ENCODE results near the gene PTEN.
"Not testable (repeated sequence)": the region's sequence is repeated elsewhere in the genome, so short reads cannot be mapped to it uniquely, and the experiment has no call there.

The PTEN gene

DNA sequence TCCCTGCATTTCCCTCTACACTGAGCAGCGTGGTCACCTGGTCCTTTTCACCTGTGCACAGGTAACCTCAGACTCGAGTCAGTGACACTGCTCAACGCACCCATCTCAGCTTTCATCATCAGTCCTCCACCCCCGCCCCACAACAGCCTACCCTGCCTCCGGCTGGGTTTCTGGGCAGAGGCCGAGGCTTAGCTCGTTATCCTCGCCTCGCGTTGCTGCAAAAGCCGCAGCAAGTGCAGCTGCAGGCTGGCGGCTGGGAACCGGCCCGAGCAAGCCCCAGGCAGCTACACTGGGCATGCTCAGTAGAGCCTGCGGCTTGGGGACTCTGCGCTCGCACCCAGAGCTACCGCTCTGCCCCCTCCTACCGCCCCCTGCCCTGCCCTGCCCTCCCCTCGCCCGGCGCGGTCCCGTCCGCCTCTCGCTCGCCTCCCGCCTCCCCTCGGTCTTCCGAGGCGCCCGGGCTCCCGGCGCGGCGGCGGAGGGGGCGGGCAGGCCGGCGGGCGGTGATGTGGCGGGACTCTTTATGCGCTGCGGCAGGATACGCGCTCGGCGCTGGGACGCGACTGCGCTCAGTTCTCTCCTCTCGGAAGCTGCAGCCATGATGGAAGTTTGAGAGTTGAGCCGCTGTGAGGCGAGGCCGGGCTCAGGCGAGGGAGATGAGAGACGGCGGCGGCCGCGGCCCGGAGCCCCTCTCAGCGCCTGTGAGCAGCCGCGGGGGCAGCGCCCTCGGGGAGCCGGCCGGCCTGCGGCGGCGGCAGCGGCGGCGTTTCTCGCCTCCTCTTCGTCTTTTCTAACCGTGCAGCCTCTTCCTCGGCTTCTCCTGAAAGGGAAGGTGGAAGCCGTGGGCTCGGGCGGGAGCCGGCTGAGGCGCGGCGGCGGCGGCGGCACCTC, at the start of gene PTEN, which contains the start of gene KLLN:
TSS of gene PTEN (plus strand) at position 573 of the 891 bp plus-strand sequence. CDS start 845 bp downstream, outside the sequence.
TSS of gene KLLN (minus strand) at position 481 of the 891 bp plus-strand sequence. CDS start 1,046 bp downstream, outside the sequence.
- peak; percentile 85 for DNase-seq

- no peak for DNase-seq
Measured at GRCh38 chr10:87816163-87816897, 47.1 kb upstream of the PTEN start.

- no peak for DNase-seq
Measured at GRCh38 chr10:87816898-87817608, 46.4 kb upstream of the PTEN start.

GRCh38 chr10:87817609-87818504, 45.6 kb upstream of the PTEN start, which contains the start of gene ATAD1:
TSS of gene ATAD1 (minus strand) at chr10:87818226. CDS start at chr10:87814599, 3,627 bp downstream.
- peak; percentile 90 for DNase-seq

GRCh38 chr10:87818505-87819288, 44.7 kb upstream of the PTEN start:
- peak; percentile 73 for DNase-seq

GRCh38 chr10:87819289-87819585, 44.2 kb upstream of the PTEN start:
- DNase-seq = no peak

DNA sequence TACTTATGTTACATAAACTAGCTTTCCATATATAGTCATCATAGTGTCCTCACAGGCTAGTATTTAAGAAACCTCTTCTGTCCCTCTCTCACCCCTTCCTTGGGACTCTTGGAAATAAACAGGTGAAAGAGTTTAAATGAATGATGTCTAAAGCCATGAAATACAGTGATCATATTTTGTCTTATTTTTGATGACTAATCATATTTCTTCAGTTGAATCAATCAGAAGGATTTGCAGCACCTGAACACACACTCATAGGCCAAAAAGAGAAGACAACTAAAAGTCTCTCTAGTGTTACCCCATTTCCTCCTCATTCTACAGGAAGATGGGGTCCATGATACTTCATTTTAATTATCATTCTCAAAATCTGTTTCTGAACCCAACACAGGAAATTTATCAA, 36.8 kb upstream of the PTEN start:
- DNase-seq = no peak

GRCh38 chr10:87827681-87828080, 35.7 kb upstream of the PTEN start:
- no peak for DNase-seq

DNA sequence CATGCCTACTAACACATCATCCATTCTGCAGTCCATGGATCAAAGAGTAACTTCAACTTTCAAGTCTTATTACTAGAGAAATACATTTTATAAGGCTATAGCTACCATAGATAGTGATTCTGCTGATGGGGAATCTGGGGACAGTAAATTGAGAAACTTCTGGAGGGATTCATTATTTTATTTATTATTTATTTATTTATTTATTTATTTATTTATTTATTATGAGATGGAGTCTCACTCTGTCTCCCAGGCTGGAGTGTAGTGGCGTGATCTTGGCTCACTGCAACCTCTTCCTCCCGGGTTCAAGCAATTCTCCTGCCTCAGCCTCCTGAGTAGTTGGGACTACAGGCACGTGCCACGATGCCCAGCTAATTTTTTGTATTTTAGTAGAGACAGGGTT, 34.4 kb upstream of the PTEN start:
- not testable (repeated sequence) for DNase-seq

GRCh38 chr10:87829986-87830729, 33.3 kb upstream of the PTEN start:
- no peak for DNase-seq

GRCh38 chr10:87836098-87836497, 27.3 kb upstream of the PTEN start:
- no peak for DNase-seq

- no peak for DNase-seq
Measured at GRCh38 chr10:87837445-87837844, 26.0 kb upstream of the PTEN start.

- no peak for DNase-seq
Measured at GRCh38 chr10:87838650-87839049, 24.8 kb upstream of the PTEN start.

DNA sequence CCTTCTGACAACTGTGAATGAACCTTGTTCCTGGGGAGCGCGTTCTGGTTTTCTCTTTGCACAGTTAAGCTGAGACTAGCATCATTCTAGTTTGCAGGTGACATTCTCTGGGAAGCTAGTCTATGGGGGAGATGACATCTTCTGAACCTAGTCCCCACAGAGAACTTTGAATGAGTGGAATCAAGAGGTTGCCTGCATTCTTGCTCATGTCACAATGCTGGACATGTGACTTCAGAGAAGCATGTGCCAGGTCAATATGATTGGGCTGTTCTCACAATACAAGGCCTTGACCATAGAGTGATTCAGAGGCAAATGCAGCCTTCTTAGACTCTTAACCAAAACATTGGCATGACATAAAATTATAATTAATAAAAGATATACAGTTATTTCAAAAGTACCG, 22.2 kb upstream of the PTEN start:
- no peak for DNase-seq

DNA sequence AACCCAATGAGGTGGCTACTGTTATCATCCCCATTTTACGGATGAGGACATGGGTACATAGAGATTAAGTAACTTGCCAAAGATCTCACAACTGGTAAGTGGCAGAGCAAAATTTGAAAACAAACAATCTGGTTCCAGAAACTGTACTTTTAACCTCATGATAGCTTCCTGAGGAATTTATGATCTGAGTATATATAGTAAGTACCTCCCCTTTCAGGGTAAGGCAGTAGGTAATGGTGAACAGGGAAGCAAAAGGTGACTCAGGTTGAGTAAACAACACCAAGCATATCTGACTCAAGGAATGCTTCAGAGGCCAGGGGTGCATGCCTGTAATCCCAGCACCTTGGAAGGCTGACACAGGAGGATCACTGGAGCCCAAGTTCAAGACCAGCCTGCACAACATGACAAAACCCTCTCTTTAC, 21.2 kb upstream of the PTEN start:
- no peak for DNase-seq

DNA sequence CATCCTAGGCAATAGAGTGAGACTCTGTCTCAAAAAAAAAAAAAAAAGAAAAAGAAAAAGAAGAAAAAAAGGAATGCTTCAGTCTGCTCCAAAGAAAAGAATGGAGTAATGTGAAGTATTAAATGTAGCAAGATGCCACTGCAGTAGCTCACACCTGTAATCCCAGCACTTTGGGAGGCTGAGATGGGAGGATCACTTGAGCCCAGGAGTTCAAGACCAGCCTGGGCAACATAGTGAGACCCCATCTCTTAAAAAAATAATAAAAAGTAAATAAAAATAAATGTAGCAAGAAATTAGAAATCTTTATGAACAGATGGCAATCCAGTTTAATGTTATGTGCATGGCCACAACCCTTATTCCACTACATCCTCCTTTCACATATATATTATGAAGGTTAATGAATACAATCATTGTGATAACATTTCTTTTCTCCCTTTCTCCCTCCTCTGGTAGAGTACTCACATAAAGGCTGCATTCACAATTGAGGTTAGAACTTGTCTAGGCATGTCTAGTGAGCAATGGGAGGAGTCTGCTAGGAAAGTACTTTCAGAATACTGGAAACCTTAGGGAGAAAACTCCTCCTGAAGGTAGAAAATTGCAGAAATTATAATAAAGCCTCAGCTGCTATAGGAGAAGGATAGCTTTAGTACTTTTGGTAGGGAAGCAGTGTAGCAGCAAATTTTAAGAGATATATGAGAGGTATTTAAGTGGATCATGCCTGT, 20.5 kb upstream of the PTEN start:
- DNase-seq = no peak

GRCh38 chr10:87843714-87844113, 19.7 kb upstream of the PTEN start:
- DNase-seq = no peak

DNA sequence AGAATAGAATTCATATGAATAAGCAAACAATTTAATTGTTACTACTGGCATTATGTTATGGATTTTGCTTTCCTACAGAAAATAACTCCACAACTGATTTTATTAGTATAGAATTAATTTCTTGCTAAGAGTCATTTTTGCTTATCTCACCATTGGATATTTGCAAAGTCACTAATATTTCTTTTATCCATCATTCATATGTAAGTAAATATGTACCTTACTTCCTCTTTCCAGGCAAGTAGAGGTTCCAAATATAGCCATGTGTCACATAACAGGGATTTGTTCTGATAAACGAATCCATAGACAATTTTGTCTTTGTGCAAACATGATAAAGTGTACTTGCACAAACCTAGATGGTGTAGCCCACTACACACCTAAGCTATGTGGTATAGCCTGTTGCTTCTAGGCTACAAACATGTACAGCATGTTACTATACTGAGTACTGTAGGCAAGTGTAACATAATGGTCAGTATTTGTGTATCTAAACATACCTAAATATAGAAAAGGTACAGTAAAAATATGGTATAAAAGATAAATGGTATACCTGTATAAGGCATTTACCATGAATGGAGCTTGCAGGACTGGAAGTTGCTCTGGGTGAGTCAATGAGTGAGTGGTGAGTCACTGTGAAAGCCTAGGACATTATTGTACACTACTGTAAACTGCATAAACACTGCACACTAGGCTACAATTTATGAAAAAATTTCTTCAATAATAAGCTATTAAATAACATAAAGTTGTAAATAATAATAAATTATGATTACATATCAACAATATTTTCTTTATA, 18.4 kb upstream of the PTEN start:
- DNase-seq = no peak

- no peak for DNase-seq
Measured at GRCh38 chr10:87845624-87845998, 17.8 kb upstream of the PTEN start.

Measured in activated naive CD4-positive, alpha-beta T cell treated with Interleukin-2 at 50 U/mL for 16 hours (primary cell).